CD4-positive, alpha-beta T cell (primary cell): ENCODE results near the gene SIM2. TPM values are rescaled to one million over a fixed set of nuclear protein-coding genes. Genes with fewer than 3 reads are reported as not detected.

ENCODE experiments used
- ATAC-seq: fragments of 200-7000 bp; cut with Tn5 transposase; one replicate; pipeline ENCODE4 v1.10.0; 2022; ENCODE audit warnings: mild to moderate bottlenecking; ENCODE audit not compliant: poor library complexity
- CTCF ChIA-PET: fragments of 350-600 bp; sonication (Branson Sonifier 250); formaldehyde crosslinking; loops from one replicate; lab custom pipeline; 2021; ENCODE audit warnings: antibody characterized with exemption, inconsistent platforms; lab: Charles Lee
- POLR2A ChIA-PET: fragments of 350-600 bp; sonication (Branson Sonifier 250); formaldehyde crosslinking; loops from one replicate; lab custom pipeline; 2021; ENCODE audit warnings: antibody characterized with exemption, inconsistent platforms; lab: Charles Lee
- DNase-seq, 14 experiments: peaks; one replicate each; pipeline ENCODE4 v3.0.0-alpha.2; 2013 to 2020; ENCODE audit warnings: mixed read lengths in 2 of 14
- H3K27ac ChIP-seq, 2 donors: one replicate each; pipeline versions ENCODE4 v1.5.1 to v1.7.0; 2013; ENCODE audit warnings: low read length in 2 of 2, low read depth in 1 of 2, mild to moderate bottlenecking in 1 of 2
- H3K27me3 ChIP-seq, 2 experiments: 1 replicate in 1 of 2; 2 replicates in 1 of 2; pipeline versions ENCODE4 v1.6.1 to v1.7.0; 2013; ENCODE audit warnings: low read length in 2 of 2, control low read depth in 1 of 2, mild to moderate bottlenecking in 1 of 2, moderate library complexity in 1 of 2; ENCODE audit not compliant: insufficient read depth in 2 of 2, control insufficient read depth in 1 of 2
- H3K36me3 ChIP-seq: one replicate; pipeline ENCODE4 v1.6.1; 2013; ENCODE audit warnings: low read length, control low read depth; ENCODE audit not compliant: insufficient read depth
- H3K4me1 ChIP-seq: one replicate; pipeline ENCODE4 v1.6.1; 2013; ENCODE audit warnings: low read length, control low read depth; ENCODE audit not compliant: insufficient read depth
- H3K4me3 ChIP-seq: one replicate; pipeline ENCODE4 v1.5.1; 2013; ENCODE audit warnings: mild to moderate bottlenecking, low read length, moderate library complexity
- H3K9me3 ChIP-seq, 2 experiments: 1 replicate in 1 of 2; 2 replicates in 1 of 2; pipeline versions ENCODE4 v1.6.1 to v1.7.0; 2013; ENCODE audit warnings: low read length in 2 of 2, mild to moderate bottlenecking in 2 of 2, control low read depth in 1 of 2, moderate library complexity in 1 of 2; ENCODE audit not compliant: control insufficient read depth in 1 of 2, insufficient read depth in 1 of 2
- H3K27ac Mint-ChIP-seq: one replicate; pipeline ENCODE4 v1.8.0; 2020; ENCODE audit warnings: mixed read lengths
- H3K27me3 Mint-ChIP-seq: one replicate; pipeline ENCODE4 v1.8.0; 2021; ENCODE audit warnings: mixed read lengths
- H3K36me3 Mint-ChIP-seq: one replicate; pipeline ENCODE4 v1.8.0; 2021; ENCODE audit warnings: low read depth, mixed read lengths
- H3K4me1 Mint-ChIP-seq: one replicate; pipeline ENCODE4 v1.8.0; 2021; ENCODE audit warnings: low read depth, mixed read lengths
- H3K4me3 Mint-ChIP-seq: one replicate; pipeline ENCODE4 v1.8.0; 2020; ENCODE audit warnings: mild to moderate bottlenecking, mixed read lengths
- H3K9me3 Mint-ChIP-seq: one replicate; pipeline ENCODE4 v1.8.0; 2020; ENCODE audit warnings: mixed read lengths
- CTCF ChIP-seq: fragments of 200-600 bp; IDR thresholded peaks from one replicate; pipeline ENCODE4 v1.8.0; 2022; ENCODE audit warnings: antibody characterized with exemption, mild to moderate bottlenecking
- intact Hi-C, 2 experiments: fragments of 100-400 bp; cut with DNase I in 1 of 2; cut with micrococcal nuclease in 1 of 2; formaldehyde crosslinking; loops; one replicate each; pipeline versions ENCODE4 v1.15.1 to v1.9.0; 2023 to 2025; cut with DNase I, micrococcal nuclease
- total RNA-seq, 174 experiments: library from RNA in 2 of 174; stranded (reverse) in 2 of 174; gene quantifications; one replicate each; pipeline ENCODE4 v1.2.3 and lab custom pipeline; 2021 to 2026

Gene SIM2
- total RNA-seq, 2 experiments from 2014 or later: not detected

DNA sequence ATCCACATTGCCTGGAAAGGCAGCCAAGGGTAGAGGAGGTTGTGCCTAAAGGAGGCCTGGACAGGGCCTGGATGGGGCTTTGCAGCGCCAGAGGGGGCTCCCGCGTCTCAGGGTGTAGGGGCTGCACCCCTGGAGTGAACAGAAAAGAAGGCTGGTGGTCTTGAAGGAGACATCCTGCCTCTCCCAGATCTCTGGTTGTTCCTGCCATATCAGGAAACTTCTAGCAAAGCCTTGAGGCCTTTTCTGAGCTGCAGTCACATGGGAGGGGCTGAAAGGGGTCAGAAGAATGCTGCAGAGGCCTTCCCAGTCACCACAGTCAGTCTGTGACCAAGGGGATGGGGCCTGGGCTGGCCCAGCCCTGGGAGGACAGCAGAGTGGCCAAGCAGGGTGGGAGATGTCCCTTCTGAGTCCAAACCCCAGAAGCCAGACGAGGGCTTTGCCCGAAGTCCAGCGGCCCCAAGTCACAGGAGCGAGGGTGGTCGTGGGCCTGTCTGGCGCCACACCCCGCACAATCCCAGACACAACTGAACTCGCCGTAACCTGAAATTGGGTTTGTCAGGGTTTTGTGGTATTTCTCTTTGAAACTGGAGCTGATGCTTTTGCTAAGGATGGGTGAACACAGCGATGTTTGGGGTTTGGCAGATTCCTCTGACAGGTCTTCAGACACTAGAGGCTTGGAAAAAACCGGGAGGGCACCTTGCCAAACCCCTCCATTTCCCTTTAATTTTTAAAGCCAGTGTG lies 29.6 kb downstream of the SIM2 start:
- no peak overlapping the region for H3K4me3 ChIP-seq
- intact Hi-C loops: no loop called here
- H3K36me3 ChIP-seq: no peaks in the 10 kb centered on the region
- no peaks in the 10 kb centered on the region for H3K36me3 Mint-ChIP-seq
- H3K27ac Mint-ChIP-seq: no peak overlapping the region
- no peaks in the 10 kb centered on the region for H3K4me1 Mint-ChIP-seq
- POLR2A ChIA-PET: no interaction called here
- peaks cover 0 to 2% of the 10 kb centered on the region in 2 experiments for H3K27me3 ChIP-seq
- H3K27me3 Mint-ChIP-seq: peaks cover 36% of the 10 kb centered on the region
- DNase-seq (peak in 1 of 14 experiments; percentile 14), ATAC-seq (no peak)
- CTCF ChIA-PET: no interaction called here
- H3K9me3 Mint-ChIP-seq: no peaks in the 10 kb centered on the region
- no peak overlapping the region for H3K27ac ChIP-seq
- H3K4me1 ChIP-seq: no peaks in the 10 kb centered on the region
- H3K4me3 Mint-ChIP-seq: no peak overlapping the region
- no peak for TF ChIP-seq CTCF
- peaks cover 0 to 2% of the 10 kb centered on the region in 2 experiments for H3K9me3 ChIP-seq

GRCh38 chr21:36729310-36729970 lies 30.5 kb downstream of the SIM2 start:
- no peaks in the 10 kb centered on the region for H3K36me3 ChIP-seq
- no peak overlapping the region for H3K27ac Mint-ChIP-seq
- peaks cover 34% of the 10 kb centered on the region for H3K27me3 Mint-ChIP-seq
- TF ChIP-seq CTCF: no peak
- no peak overlapping the region for H3K4me3 Mint-ChIP-seq
- H3K4me1 ChIP-seq: no peaks in the 10 kb centered on the region
- intact Hi-C loops: no loop called here
- peaks cover 0 to 1% of the 10 kb centered on the region in 2 experiments for H3K9me3 ChIP-seq
- H3K27me3 ChIP-seq: peaks cover 0 to 2% of the 10 kb centered on the region in 2 experiments
- no peaks in the 10 kb centered on the region for H3K9me3 Mint-ChIP-seq
- ChIA-PET POLR2A (no interaction called here), CTCF (no interaction called here)
- DNase-seq (no peak), ATAC-seq (no peak)
- H3K4me1 Mint-ChIP-seq: no peaks in the 10 kb centered on the region
- no peak overlapping the region for H3K4me3 ChIP-seq
- no peak overlapping the region for H3K27ac ChIP-seq
- H3K36me3 Mint-ChIP-seq: no peaks in the 10 kb centered on the region

- no peak for TF ChIP-seq CTCF
- DNase-seq (no peak), ATAC-seq (no peak)
- ChIA-PET POLR2A (no interaction called here), CTCF (no interaction called here)
- intact Hi-C loops: no loop called here
- Mint-ChIP-seq H3K9me3 (peaks cover 3% of the 10 kb centered on the region), H3K4me1 (no peaks in the 10 kb centered on the region), H3K27me3 (peaks cover 32% of the 10 kb centered on the region), H3K4me3 (no peak overlapping the region), H3K36me3 (no peaks in the 10 kb centered on the region), H3K27ac (no peak overlapping the region)
- Histone ChIP-seq H3K36me3 (no peaks in the 10 kb centered on the region), H3K27me3 (peaks cover 0 to 2% of the 10 kb centered on the region in 2 experiments), H3K27ac (no peak overlapping the region), H3K9me3 (peaks cover 0 to 12% of the 10 kb centered on the region in 2 experiments), H3K4me1 (no peaks in the 10 kb centered on the region), H3K4me3 (no peak overlapping the region)
Observed at GRCh38 chr21:36730291-36731281, 31.7 kb downstream of the SIM2 start.
